OCI-LY7 (cell line): ENCODE measurements around the gene IQGAP3. TPM values are rescaled to one million over a fixed set of nuclear protein-coding genes. Genes with fewer than 3 reads are reported as not detected.

Experiments used
- BruUV-seq: library from RNA; stranded (reverse); fragments of 400-500 nt; replicated peaks from 2 replicates; lab custom pipeline; 2021; lab: Mats Ljungman, UMichigan
- CTCF ChIA-PET: fragments of 300-600 bp; sonication (Branson Sonifier 250); formaldehyde crosslinking; loops from one replicate; lab custom pipeline; 2022; ENCODE audit warnings: antibody characterized with exemption; ENCODE audit not compliant: unreplicated experiment; lab: Charles Lee
- POLR2A ChIA-PET: fragments of 300-600 bp; sonication (Branson Sonifier 250); formaldehyde crosslinking; loops from one replicate; lab custom pipeline; 2022; ENCODE audit warnings: antibody characterized with exemption; lab: Charles Lee
- DNase-seq: peaks from one replicate; pipeline ENCODE4 v3.0.0-alpha.2; 2015; ENCODE audit warnings: low spot score
- H2AFZ ChIP-seq: fragments of 200-600 bp; sonication (generic), shearing (Covaris generic); 2 replicates; pipeline ENCODE4 v1.6.1; 2014; ENCODE audit warnings: mild to moderate bottlenecking, antibody characterized with exemption, low read length, moderate library complexity
- H3K27ac ChIP-seq: fragments of 200-600 bp; sonication (generic); 2 replicates; pipeline ENCODE4 v1.5.1; 2014; ENCODE audit warnings: mixed run types, low read depth, mild to moderate bottlenecking, moderate library complexity, low read length, inconsistent platforms; ENCODE audit not compliant: poor library complexity, severe bottlenecking
- H3K36me3 ChIP-seq: fragments of 200-600 bp; sonication (generic); 2 replicates; pipeline ENCODE4 v1.6.1; 2014; ENCODE audit warnings: mild to moderate bottlenecking, antibody characterized with exemption, low read length, moderate library complexity, mixed read lengths; ENCODE audit not compliant: insufficient read depth
- H3K4me1 ChIP-seq: fragments of 200-600 bp; sonication (generic); 2 replicates; pipeline ENCODE4 v1.5.1; 2014; ENCODE audit warnings: mild to moderate bottlenecking, low read length; ENCODE audit not compliant: insufficient read depth, poor library complexity, severe bottlenecking
- H3K4me2 ChIP-seq: fragments of 200-600 bp; sonication (generic); 2 replicates; pipeline ENCODE4 v1.6.1; 2014; ENCODE audit warnings: mild to moderate bottlenecking, low read length
- H3K4me3 ChIP-seq: fragments of 200-600 bp; sonication (generic); 2 replicates; pipeline ENCODE4 v1.5.1; 2014; ENCODE audit warnings: mild to moderate bottlenecking, low read depth, low read length; ENCODE audit not compliant: poor library complexity, severe bottlenecking
- H3K79me2 ChIP-seq: fragments of 200-600 bp; sonication (generic); 2 replicates; pipeline ENCODE4 v1.6.1; 2016; ENCODE audit warnings: low read depth, mild to moderate bottlenecking, low read length, moderate library complexity, mixed read lengths; ENCODE audit not compliant: insufficient read depth
- H3K9me2 ChIP-seq: fragments of 200-600 bp; sonication (generic); 2 replicates; pipeline ENCODE4 v1.6.1; 2016; ENCODE audit warnings: mild to moderate bottlenecking, low read length, mixed read lengths; ENCODE audit not compliant: insufficient read depth
- H3K9me3 ChIP-seq: fragments of 200-600 bp; sonication (generic); 2 replicates; pipeline ENCODE4 v1.6.1; 2014; ENCODE audit warnings: mild to moderate bottlenecking, mixed run types, low read length, mixed read lengths
- H4K20me1 ChIP-seq: fragments of 200-600 bp; sonication (generic); 2 replicates; pipeline ENCODE4 v1.6.1; 2014; ENCODE audit warnings: mild to moderate bottlenecking, antibody characterized with exemption, low read length, moderate library complexity, mixed read lengths; ENCODE audit not compliant: insufficient read depth
- EZH2phosphoT487 ChIP-seq: fragments of 200-600 bp; sonication (generic); IDR thresholded peaks from 2 replicates; pipeline ENCODE4 v1.6.1; 2018; ENCODE audit warnings: low read depth, borderline replicate concordance, mild to moderate bottlenecking, mixed run types, antibody characterized with exemption, low read length, moderate library complexity, mixed read lengths
- intact Hi-C: fragments of 100-400 bp; cut with micrococcal nuclease; formaldehyde crosslinking; loops from one replicate; pipeline ENCODE4 v1.10.0; 2022; ENCODE audit not compliant: unreplicated experiment
- total RNA-seq, 2 experiments: library from RNA; depleted of rRNA in 1 of 2; stranded (reverse); fragments of >200 nt in 1 of 2; shearing (Covaris generic) in 1 of 2; gene quantifications; 2 replicates each; pipeline ENCODE4 v1.2.3, GENCODE V29; 2014 to 2022
- TF ChIP-seq, protein P1 (sequence below): fragments of 200-600 bp; sonication (generic); conservative IDR thresholded peaks from 2 replicates; pipeline ENCODE4 v1.5.1; 2014; ENCODE audit warnings: mild to moderate bottlenecking, antibody characterized with exemption, low read length, moderate library complexity, mixed read lengths

The IQGAP3 gene
- total RNA-seq, 2 experiments from 2014 or later = 22.4 to 28.7 TPM

GRCh38 chr1:156538711-156539440 is 33.5 kb downstream of the IQGAP3 start:
- no peak for DNase-seq
- no peak overlapping the region for H3K4me2 ChIP-seq
- no peaks in the 10 kb centered on the region for H3K79me2 ChIP-seq
- no peaks in the 10 kb centered on the region for H3K9me3 ChIP-seq
- H3K27ac ChIP-seq = no peak overlapping the region
- POLR2A ChIA-PET = interaction anchor here (3.9 kb wide), 1 partner anchor 14 kb away, joined by 17 read pairs; no protein-coding TSS in a partner anchor
- intact Hi-C loops = no loop called here
- CTCF ChIA-PET = no interaction called here
- H3K9me2 ChIP-seq = no peaks in the 10 kb centered on the region
- no TSS peak for BruUV-seq
- H3K4me1 ChIP-seq = no peaks in the 10 kb centered on the region
- H3K4me3 ChIP-seq = no peak overlapping the region
- H3K36me3 ChIP-seq = peaks cover 34% of the 10 kb centered on the region
- H4K20me1 ChIP-seq = no peaks in the 10 kb centered on the region
- no peak overlapping the region for H2AFZ ChIP-seq
- no peak for TF ChIP-seq EZH2phosphoT487
- TF ChIP-seq, protein P1, sequence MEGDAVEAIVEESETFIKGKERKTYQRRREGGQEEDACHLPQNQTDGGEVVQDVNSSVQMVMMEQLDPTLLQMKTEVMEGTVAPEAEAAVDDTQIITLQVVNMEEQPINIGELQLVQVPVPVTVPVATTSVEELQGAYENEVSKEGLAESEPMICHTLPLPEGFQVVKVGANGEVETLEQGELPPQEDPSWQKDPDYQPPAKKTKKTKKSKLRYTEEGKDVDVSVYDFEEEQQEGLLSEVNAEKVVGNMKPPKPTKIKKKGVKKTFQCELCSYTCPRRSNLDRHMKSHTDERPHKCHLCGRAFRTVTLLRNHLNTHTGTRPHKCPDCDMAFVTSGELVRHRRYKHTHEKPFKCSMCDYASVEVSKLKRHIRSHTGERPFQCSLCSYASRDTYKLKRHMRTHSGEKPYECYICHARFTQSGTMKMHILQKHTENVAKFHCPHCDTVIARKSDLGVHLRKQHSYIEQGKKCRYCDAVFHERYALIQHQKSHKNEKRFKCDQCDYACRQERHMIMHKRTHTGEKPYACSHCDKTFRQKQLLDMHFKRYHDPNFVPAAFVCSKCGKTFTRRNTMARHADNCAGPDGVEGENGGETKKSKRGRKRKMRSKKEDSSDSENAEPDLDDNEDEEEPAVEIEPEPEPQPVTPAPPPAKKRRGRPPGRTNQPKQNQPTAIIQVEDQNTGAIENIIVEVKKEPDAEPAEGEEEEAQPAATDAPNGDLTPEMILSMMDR = no peak

- H3K4me1 ChIP-seq = no peaks in the 10 kb centered on the region
- no peaks in the 10 kb centered on the region for H4K20me1 ChIP-seq
- intact Hi-C loops = no loop called here
- no peak for DNase-seq
- H3K9me2 ChIP-seq = no peaks in the 10 kb centered on the region
- H3K27ac ChIP-seq = no peak overlapping the region
- H3K4me2 ChIP-seq = no peak overlapping the region
- peaks cover 43% of the 10 kb centered on the region for H3K36me3 ChIP-seq
- no peak overlapping the region for H2AFZ ChIP-seq
- CTCF ChIA-PET = no interaction called here
- H3K4me3 ChIP-seq = no peak overlapping the region
- no peaks in the 10 kb centered on the region for H3K79me2 ChIP-seq
- BruUV-seq = no TSS peak
- POLR2A ChIA-PET = interaction anchor here (3.9 kb wide), 1 partner anchor 12 kb away, joined by 17 read pairs; no protein-coding TSS in a partner anchor
- H3K9me3 ChIP-seq = no peaks in the 10 kb centered on the region
- TF ChIP-seq, protein P1 = no peak
- no peak for TF ChIP-seq EZH2phosphoT487
Observed at GRCh38 chr1:156537027-156537426, 35.3 kb downstream of the IQGAP3 start.

GRCh38 chr1:156534424-156535060 is 37.8 kb downstream of the IQGAP3 start:
- BruUV-seq = no TSS peak
- Histone ChIP-seq H3K9me2 (no peaks in the 10 kb centered on the region), H3K4me2 (no peak overlapping the region), H3K36me3 (peaks cover 47% of the 10 kb centered on the region), H3K4me1 (no peaks in the 10 kb centered on the region), H3K27ac (no peak overlapping the region), H4K20me1 (no peaks in the 10 kb centered on the region), H2AFZ (no peak overlapping the region), H3K4me3 (no peak overlapping the region), H3K79me2 (no peaks in the 10 kb centered on the region), H3K9me3 (no peaks in the 10 kb centered on the region)
- ChIA-PET POLR2A (interaction anchor here (0.6 to 3.9 kb wide), 2 partner anchors 10 to 301 kb away, joined by 3 to 17 read pairs; no protein-coding TSS in a partner anchor), CTCF (no interaction called here)
- intact Hi-C loops = no loop called here
- no peak for DNase-seq
- no peak for TF ChIP-seq EZH2phosphoT487
- TF ChIP-seq, protein P1 = no peak
